UCSD-AML1 (cell line): ENCODE data around the gene USP48.

ENCODE experiments used
- DNase-seq: peaks from one replicate; lab custom pipeline; 2025; ENCODE audit not compliant: unreplicated experiment; lab: John Stamatoyannopoulos, UW

The USP48 gene

DNA sequence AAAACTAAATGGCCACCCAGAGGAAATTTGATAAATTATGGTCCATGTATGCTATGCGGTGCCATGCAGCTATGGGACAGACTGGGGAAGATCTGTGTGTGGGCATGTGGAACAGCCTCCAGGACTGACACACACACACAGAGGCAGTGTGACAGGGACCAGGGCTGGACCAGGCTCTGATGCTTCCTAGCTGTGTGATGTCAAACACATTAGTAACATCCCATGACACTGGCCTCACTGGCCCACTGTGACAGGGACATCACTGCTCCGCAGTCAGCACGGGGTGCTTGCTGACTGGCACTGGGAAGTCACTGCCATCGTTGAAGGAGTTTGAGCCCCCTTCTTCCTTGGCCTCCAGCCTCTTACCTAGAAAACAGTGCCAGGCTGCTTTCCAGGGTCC is 127.7 kb downstream of the USP48 start:
- DNase-seq = no peak

DNA sequence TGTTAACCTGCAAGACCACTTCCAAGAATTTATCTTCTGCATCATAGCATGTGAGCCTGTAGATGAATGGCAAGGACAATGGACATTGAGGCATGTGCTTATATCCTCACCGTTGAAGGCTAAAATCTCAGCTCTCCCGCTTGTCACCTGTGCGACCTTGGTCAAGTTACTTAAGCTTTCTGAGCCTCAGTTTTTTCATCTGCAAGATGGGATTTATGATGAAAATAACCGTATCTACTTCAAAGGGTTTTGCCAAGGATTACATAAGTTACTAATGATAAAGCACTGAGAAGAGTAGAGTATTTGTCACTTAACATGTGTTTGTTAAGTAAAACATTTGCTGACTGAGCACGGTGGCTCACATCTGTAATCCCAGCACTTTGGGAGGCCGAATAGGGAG is 128.7 kb downstream of the USP48 start:
- DNase-seq = no peak

DNA sequence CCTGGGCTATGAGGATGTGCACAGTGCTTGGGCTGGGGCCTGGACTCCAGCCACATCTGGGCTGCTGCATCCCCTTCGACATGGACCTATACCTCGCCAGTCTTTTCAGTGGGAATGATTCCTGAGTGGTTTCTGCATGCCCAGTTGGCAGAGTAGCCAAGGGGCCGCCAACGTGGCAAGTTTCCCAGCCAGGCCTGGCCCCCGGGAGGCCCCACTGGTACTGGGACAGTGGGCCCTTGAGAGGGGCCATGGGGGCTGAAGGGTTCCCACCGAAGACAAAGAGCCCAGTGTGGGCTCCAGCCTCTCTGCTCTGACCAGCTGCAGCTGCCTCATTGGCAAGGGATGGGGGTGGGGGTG is 129.2 kb downstream of the USP48 start:
- DNase-seq = no peak

DNA sequence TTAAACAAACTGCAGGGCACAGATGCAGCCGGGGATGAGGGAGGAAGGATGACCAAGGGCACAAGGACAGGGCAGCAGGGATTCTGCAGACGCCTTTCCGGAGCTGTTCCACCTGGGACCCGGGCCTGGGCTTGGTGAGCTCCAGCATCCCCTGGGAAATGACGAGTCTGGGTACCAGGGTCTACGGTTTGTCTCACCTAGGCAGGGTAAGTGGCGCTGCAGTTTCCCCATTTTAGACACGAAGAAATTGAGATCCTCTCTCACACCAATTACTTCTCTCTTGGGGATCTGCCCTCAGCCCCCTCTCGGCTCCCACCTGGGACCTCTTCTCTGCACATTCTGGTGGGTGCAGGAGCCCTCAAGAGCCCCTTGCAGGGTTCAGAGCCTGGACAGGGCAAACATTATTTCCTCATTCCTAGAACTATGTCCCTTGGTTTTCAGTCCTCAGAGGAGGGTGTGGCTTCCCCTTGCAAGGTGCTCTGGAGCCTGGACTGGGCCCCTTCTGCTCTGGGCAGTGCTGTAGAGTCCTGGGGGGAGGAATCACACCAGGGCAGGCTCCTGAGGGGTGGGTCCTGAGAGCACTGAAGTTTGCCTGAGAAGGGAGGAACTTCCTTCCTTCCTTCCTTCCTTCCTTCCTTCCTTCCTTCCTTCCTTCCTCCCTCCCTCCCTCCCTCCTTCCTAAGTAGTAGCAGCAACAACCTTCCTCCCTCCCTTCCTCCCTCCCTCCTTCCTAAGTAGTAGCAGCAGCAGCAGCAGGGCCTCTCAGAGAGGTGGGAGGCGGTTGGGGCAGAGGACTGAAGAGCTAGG is 129.8 kb downstream of the USP48 start:
- DNase-seq = no peak

DNA sequence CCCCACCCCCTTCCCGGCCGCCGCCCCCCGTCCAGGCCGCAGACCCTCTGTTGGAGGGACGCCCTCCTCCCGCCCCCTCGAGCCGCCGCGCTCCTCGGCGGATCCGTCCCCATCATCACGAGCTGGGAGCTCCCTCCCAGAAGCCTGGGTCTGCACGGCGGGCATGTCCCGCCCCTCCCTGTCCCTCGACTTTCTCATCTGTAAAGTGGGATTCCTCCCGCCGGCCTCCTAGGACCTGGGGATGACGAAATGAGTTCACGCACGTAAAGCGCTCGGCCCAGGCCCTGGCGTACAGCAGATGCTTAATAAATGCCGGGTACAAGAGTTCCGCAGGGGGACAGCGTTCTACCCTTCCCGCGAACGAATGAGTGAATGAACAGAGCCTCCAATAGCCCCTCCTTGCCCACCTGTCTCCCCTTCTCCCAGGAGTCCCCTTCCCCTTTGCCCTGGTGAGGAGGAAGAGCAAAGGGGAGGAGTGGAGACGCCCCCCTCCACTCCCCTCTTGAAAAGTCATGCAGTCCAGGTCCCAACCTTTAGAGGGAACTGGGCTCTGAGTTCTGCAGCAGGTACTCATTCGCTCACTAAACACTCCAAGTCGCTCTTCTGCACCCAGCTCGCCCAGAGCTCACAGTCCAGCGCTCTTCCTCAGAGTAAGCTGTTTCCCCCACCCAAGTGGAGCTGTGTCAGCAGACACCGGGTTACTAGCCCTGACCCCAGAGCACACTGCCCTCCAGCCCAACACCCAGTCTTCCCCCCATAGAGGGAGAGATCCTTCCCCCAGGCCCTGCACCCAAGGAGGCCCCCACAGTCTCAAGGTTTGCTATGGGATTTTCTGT is 130.6 kb downstream of the USP48 start:
- no peak for DNase-seq

DNA sequence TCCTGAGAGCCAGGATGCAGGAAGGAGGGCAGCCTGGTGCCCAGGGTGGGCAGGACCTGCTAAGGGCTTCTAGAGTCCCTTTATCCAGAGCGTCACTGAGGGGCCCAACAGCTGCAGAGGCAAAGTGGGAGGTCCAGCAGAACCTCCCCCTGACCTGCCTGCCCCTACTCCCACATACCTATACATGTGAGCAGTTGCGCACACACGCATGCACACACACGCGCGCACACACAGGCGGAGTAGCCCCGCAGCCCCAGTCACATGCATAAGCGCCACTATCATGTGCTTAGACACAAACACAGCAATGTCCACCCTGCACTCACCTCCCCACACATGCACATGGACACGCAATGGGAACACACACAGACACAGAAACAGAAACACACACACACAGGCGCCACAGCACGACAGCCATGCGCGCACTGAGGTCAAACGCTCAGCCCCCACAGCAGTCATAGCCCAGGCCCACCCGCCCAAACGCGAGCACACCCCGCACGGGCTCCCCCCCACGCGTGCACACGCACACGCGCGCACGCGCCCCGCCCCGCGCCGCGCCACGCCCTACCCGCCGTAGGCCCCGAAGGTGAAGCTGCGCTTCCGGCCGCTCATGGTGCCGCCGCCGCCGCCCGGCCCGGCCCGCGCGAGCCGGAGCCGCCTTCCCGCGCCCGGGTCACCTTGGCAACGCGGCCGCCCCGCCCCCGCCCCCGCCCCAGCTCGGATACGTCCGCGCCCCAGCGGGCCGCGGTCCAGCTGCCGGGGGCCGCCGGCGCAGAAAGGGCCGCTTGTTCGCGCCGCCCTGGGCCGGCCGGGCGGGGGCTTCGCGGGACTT is 131.5 kb downstream of the USP48 start:
- no peak for DNase-seq

DNA sequence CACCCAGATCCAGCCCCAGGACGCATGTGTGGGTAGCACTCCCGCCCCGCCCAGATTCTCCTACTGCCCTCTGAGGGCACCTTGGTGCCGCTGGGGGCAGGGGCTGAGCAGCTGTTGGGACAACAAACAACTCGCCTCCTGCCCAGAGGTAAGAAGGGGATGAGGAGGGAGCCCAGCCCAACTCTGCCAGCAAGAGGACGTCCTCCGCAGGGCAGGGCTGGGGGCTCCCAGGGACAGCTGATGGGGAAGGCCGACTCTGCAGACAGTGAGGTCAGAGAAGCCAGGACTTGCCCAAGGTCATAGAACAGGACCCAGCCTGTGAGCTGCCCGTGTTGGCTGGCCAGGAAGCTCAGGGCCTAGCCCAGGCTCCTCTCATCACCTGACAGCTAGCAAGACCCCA is 132.5 kb downstream of the USP48 start:
- no peak for DNase-seq

DNA sequence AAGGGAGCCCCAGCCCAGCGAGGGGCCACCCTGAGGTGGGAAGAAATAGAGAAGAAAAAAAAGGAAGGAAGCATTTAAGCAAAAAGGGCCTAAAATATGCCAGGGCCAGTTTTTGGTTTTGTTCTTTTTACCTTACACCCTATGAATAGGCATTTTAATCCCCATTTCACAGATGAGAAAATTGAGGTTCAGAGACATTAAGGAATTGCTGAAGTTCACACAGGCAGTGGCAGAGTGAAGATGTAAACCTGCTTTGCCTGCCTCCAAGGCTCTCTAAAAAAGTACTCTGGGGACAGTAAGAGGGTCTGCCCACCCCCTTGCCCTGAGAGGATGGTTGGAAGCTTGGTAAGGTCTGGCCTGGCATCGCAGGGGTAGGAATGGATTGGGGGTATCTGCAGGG is 133.6 kb downstream of the USP48 start:
- DNase-seq = no peak

DNA sequence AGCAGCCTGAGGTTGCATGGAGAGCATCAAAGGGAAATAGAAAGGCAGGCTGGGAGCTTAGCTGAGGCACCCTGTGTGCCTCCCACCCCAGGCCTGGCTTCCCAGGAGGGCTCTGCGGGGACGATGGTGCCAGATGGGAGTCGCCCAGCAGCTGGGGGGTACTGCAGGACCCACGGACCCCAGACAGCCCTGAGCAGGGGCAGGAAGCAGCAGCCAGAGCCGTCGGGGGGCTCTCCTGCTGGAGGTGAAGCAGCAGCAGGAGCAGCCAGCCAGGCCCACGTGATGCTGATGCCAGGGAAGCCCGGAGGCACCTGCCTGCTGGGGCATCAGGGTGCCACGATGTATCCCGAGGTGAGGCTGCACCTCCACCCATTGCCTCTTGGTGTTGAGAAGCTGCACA is 134.2 kb downstream of the USP48 start:
- no peak for DNase-seq

DNA sequence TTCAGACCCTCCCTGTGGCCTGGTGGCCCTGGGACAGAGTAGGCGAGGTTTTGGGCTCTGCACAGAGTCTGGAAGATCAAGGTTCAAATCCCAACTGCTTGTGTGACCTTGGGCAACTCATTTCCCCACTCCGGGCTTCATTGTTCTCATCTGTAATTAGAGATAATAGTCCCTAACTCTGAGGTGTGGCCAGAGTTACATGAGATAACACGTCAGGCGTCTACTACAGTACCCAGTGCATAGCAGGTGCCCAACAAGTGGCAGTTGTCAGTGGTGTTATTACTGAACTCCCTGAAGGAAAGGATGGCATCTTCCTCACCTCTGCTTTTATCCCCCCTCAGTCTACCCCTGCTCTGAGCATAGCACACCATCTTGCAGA is 134.6 kb downstream of the USP48 start:
- no peak for DNase-seq

DNA sequence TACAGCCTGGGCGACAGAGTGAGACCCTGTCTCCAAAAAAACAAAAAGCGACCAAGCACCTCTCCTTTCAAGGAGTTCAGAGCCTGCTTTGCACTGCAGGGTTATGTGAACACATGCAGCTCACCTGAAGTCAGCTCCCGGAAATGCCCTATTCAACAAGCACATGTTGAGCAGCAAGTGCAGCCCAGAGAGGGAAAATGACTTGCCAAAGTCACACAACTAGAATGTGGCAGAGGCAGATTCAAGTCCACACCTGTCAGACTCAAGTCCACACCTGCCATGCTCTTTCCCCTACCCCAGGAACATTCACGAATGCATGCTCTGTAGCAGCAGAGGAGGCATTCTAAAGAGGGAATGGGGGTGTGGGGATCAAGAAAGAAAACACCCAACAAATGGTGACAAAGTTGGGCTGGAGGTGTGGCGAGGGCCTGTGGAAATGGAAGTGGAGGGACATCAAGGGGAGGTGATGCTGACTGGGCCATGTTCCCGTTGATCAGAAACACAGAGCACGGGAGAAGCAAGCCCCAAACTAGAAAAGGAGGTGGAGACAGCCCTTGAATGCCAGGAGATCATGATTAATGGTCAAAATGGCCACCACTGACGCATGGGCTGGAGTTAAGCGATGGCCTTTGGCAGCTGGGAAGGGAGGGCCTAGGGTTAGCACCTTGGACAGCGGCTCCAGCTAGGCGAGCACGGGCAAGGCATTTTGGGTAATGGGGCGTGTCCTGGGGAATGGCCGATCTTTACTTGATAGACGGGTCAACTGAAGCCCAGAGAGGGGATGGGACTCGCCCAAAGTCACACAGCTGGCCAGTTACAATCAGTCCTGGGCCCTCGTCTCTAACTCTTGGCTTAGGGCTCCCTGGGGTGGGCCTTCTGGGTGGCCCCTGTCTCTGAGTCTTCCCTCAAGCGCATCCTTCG is 135.3 kb downstream of the USP48 start:
- peak; percentile 71 for DNase-seq

DNA sequence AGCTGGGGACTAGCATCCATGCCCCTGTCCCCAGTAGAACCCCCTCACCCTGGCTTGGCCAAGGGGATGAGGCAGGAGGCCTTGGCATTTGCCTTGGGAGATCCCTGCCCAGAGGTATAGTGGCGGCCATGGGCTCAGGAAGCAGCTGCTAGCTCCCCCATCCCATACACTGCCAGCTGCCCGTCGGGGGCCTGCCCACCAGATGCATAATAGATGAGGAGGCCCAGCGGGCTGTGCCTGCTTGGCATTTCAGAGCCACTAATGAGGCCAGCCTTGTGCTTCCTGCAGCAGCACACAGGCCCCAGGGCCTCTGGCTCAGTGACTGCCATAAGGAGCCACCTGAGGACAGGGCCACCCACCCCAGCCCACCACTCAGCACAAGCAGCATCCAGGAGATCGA is 137.4 kb downstream of the USP48 start:
- DNase-seq = no peak

DNA sequence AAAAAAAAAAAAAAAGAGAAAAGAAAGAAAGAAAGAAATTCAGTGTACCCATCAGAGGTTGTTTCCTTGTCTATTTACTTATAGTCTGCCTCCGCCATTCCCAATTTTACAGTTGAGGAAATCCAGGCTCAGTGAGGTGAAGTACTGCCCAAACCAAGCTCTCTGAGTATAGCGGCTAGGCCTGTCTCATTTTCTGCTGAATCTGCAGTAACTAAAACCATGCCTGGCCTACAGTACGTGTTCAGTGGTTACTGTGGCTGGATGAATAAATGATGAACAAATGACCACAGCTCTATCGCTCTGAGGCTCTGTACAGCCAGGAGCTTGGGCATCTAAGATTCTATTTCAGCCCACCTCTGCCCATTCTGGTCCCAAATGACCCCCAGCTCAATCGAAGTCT is 138.0 kb downstream of the USP48 start:
- DNase-seq = no peak

DNA sequence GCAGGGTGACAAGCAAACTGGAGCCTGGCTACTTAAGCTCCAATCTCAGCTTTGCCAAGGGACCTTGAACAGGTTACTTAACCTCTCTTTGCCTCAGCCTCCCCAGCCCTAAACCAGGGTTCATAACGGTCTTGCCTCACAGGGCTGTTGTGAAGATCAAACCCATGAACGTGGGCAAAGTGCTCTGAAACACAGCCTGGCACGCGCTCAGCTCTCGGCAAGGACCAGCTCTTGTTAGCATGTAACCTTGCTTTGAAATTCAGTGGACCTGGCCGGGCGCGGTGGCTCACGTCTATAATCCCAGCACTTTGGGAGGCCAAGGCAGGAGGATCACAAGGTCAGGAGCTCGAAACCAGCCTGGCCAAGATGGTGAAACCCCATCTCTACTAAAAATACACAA is 138.6 kb downstream of the USP48 start:
- no peak for DNase-seq

DNA sequence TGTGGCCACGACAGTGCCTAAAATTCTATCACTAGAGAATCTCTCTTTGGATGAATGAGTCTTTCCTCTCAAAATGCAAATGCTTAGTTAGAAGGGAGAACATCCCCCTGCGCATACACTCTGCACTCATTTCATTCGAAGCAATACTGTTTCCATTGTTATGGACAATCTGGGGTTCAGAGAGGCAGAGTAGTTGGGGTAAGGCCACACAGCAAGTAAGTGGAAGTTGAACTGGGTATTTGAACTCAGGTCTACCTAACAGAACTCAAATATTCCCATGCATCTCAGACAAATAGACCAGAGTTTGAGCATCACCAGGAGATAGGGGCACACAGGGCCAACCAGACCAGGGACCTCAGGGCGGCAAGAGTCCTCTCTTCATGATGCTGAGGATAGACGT is 139.3 kb downstream of the USP48 start:
- no peak for DNase-seq

DNA sequence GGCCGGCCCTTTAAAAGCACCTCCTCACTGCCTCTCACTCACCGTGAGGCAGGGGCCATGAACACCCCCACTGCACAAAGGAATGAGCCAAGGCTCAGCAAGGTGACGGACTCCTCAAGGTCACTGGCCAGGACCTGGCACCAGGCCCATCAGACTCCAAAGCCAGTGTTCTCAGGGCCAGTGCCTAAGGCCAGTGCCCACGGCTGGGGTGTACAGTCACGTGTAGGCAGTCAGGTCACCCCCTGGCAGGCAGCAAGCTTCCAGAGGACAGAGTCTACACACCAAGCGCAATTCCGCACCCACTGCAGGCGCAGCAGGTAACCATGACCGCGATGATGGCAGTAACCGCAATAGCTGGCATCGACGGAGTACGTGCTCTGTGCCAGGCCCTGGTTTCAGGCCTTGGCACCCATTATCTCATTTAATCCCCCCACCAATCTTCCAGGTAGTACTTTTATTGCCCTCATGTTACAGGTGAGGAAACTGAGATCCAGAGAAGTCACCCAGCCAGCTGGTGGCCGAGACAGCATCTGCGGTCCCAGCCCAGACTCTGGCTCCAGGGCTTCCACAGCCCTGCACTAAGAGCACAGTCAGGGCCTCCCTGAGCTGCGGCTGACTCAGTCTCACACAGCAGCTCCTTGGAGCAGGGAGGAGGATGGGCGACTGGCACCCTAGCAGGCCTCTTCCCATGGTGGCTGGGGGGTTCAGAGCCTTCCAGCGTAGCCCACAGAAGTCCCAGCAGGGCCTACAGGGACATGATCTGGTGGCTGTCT is 140.8 kb downstream of the USP48 start:
- no peak for DNase-seq

DNA sequence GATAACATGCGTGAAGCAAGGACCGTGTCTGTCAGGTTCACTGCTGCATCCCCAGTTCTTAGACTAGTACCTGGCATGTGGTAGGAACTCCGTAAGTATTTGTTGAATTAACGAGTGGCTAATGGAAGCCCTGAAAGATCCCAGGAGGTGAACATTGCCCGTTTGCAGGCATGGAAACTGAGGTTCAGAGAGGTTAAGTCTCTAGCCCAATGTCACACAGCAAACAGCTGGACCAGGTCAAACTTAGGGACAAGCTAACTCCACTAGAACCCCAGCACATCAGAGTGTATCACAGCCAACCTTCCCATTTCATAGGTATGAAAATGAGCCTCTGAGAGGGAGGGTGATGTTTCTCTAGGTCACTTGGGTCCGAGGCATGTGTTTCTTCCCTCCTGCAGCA is 141.4 kb downstream of the USP48 start:
- DNase-seq = no peak

DNA sequence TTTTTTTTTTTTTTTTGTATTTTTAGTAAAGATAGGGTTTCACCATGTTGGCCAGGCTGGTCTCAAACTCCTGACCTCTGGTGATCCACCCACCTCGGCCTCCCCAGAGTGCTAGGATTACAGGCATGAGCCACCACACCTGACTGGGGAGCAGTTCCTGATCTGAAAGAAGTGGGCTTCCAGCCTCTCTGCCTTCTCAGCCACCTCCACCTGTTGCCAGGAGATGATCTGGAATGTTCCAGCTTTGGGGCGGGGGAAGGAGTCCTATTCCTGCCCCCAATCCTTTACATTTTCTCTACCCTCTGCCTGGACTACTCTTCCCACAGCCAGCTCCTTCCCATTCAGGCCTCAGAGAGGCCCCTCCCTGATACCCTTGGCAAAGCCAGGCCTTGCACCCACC is 141.9 kb downstream of the USP48 start:
- DNase-seq = no peak

DNA sequence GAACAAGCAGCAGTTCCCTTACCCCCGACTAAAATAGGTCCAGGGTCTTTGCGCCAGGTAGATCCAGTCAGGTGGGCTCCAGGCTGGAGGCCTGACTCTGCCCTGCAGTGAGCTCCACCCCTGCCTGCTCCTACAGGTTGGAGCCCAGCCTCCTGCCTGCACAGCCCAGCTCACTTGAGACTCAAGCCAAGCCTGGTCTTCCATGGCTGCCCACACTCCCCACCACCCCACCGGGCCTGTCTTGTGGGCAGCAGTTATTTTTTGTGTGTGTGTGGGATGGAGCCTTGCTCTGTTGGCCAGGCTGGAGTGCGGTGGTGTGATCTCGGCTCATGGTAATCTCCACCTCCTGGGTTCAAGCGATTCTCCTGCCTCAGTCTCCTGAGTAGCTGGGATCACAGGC is 142.3 kb downstream of the USP48 start:
- DNase-seq = no peak

DNA sequence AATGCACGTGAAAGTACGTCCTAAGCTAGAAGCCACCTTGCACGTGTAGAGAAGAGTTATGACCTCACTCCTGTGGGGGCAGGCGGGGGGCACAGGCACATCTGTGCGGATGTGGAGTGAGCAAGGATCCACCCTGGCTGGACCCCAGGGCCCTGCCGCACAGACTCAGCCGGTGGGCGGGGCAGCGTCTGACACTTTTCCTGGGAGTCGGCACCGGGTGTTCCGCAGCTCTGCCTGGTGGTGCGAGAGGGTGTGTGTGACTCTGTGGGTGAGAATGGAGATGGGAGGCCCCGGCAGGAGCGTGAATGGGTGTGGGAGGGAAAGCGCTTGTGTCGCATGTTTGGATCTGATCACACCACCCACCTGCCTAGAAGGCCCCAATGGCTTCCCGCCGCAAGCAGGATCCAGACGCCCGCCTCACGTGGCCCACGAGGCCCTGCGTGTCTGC is 143.3 kb downstream of the USP48 start:
- DNase-seq = no peak
